ENCODE results near the gene POFUT1. TPM values are rescaled to one million over a fixed set of nuclear protein-coding genes. Genes with fewer than 3 reads are reported as not detected.

Gene POFUT1
- total and polyA plus RNA-seq, 9 of the 15 experiments (the other 6 are each of a cell fraction or from before 2014, with no cell fraction given), result 3.5 to 44.7 (median 23.5) TPM

DNA sequence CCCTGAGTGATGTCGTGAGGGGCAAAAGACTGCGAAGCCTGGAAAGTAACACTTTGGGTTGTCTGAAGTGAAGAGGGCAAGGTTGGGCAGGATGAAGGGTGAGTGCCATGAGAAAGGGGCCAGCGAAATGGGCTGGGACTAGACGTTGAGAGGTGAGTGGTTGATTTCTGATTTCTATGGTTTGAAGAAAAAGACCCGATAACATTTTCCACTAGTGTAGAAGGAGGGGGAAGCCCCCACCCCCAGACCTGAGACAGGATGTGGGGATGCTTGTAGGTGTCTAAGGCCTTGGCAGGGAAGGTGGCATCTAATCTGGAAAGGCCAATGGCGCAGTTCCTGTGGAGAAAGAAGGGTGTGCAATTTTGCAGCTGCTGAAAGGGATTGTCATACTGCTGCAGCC is 44.5 kb downstream of the POFUT1 start:
- Histone ChIP-seq H4K20me1 (replicated peaks; ENCODE audit: control insufficient read depth, insufficient read depth, low read length) (no peaks in the 10 kb centered on the region), H3K79me2 (ENCODE audit: control insufficient read depth, insufficient read depth, low read length) (no peaks in the 10 kb centered on the region), H3K4me1 (replicated peaks in 1 of 2; ENCODE audit: control insufficient read depth in 2 of 2, insufficient read depth in 2 of 2, low read length in 2 of 2) (peaks cover 0 to 4% of the 10 kb centered on the region in 2 experiments; a peak in 1 of 5 replicates), H3K27ac (ENCODE audit: extremely low read depth, low read depth, low read length) (no peak overlapping the region), H3K9me1 (ENCODE audit: control insufficient read depth, insufficient read depth, low read length) (no peaks in the 10 kb centered on the region), H3K36me3 (ENCODE audit: control insufficient read depth, insufficient read depth, low read length) (no peaks in the 10 kb centered on the region), H2AFZ (ENCODE audit: low read depth, low read length) (no peak overlapping the region), H3K9ac (ENCODE audit: insufficient read depth in 1 of 2, low read depth in 2 of 2, low read length in 2 of 2) (no peak overlapping the region), H3K4me3 (no peak overlapping the region), H3K27me3 (ENCODE audit: control insufficient read depth in 2 of 2, insufficient read depth in 2 of 2, low read length in 2 of 2) (peaks cover 7 to 12% of the 10 kb centered on the region in 2 experiments; a peak in 2 of 5 replicates), H3K4me2 (ENCODE audit: insufficient read depth, low read length) (no peak overlapping the region), H3K9me3 (replicated peaks; ENCODE audit: control insufficient read depth, insufficient read depth, low read depth, low read length) (no peaks in the 10 kb centered on the region)
- CTCF ChIA-PET (ENCODE audit: low intra/inter-chr PET ratio), result no interaction called here
- in situ Hi-C loops (cut with MboI), result no loop called here
- intact Hi-C loops (cut with micrococcal nuclease), result no loop called here
- POLR2A ChIA-PET, result interaction anchor here (0.8 to 1.5 kb wide), 2 partner anchors 8 to 10 kb away, joined by 3 to 4 read pairs; no protein-coding TSS in a partner anchor
- whole genome bisulfite sequencing (ENCODE audit: insufficient coverage, low coverage, missing lambda C conversion rate), result 20% methylated on average over 6 of the region's 6 CpGs
- no TSS peak for BruUV-seq (replicated peaks)
- FAIRE-seq, result no peak
- no peak for DNase-seq (ENCODE audit: extremely low read depth in 1 of 4, low spot score in 3 of 4)
- no peak for ATAC-seq
- no peak for TF ChIP-seq ZNF507 (tag; conservative IDR thresholded peaks at IDR 0.05)
- no peak for TF ChIP-seq ARID1B (IDR thresholded peaks at IDR 0.05)
- TF ChIP-seq, protein P1, sequence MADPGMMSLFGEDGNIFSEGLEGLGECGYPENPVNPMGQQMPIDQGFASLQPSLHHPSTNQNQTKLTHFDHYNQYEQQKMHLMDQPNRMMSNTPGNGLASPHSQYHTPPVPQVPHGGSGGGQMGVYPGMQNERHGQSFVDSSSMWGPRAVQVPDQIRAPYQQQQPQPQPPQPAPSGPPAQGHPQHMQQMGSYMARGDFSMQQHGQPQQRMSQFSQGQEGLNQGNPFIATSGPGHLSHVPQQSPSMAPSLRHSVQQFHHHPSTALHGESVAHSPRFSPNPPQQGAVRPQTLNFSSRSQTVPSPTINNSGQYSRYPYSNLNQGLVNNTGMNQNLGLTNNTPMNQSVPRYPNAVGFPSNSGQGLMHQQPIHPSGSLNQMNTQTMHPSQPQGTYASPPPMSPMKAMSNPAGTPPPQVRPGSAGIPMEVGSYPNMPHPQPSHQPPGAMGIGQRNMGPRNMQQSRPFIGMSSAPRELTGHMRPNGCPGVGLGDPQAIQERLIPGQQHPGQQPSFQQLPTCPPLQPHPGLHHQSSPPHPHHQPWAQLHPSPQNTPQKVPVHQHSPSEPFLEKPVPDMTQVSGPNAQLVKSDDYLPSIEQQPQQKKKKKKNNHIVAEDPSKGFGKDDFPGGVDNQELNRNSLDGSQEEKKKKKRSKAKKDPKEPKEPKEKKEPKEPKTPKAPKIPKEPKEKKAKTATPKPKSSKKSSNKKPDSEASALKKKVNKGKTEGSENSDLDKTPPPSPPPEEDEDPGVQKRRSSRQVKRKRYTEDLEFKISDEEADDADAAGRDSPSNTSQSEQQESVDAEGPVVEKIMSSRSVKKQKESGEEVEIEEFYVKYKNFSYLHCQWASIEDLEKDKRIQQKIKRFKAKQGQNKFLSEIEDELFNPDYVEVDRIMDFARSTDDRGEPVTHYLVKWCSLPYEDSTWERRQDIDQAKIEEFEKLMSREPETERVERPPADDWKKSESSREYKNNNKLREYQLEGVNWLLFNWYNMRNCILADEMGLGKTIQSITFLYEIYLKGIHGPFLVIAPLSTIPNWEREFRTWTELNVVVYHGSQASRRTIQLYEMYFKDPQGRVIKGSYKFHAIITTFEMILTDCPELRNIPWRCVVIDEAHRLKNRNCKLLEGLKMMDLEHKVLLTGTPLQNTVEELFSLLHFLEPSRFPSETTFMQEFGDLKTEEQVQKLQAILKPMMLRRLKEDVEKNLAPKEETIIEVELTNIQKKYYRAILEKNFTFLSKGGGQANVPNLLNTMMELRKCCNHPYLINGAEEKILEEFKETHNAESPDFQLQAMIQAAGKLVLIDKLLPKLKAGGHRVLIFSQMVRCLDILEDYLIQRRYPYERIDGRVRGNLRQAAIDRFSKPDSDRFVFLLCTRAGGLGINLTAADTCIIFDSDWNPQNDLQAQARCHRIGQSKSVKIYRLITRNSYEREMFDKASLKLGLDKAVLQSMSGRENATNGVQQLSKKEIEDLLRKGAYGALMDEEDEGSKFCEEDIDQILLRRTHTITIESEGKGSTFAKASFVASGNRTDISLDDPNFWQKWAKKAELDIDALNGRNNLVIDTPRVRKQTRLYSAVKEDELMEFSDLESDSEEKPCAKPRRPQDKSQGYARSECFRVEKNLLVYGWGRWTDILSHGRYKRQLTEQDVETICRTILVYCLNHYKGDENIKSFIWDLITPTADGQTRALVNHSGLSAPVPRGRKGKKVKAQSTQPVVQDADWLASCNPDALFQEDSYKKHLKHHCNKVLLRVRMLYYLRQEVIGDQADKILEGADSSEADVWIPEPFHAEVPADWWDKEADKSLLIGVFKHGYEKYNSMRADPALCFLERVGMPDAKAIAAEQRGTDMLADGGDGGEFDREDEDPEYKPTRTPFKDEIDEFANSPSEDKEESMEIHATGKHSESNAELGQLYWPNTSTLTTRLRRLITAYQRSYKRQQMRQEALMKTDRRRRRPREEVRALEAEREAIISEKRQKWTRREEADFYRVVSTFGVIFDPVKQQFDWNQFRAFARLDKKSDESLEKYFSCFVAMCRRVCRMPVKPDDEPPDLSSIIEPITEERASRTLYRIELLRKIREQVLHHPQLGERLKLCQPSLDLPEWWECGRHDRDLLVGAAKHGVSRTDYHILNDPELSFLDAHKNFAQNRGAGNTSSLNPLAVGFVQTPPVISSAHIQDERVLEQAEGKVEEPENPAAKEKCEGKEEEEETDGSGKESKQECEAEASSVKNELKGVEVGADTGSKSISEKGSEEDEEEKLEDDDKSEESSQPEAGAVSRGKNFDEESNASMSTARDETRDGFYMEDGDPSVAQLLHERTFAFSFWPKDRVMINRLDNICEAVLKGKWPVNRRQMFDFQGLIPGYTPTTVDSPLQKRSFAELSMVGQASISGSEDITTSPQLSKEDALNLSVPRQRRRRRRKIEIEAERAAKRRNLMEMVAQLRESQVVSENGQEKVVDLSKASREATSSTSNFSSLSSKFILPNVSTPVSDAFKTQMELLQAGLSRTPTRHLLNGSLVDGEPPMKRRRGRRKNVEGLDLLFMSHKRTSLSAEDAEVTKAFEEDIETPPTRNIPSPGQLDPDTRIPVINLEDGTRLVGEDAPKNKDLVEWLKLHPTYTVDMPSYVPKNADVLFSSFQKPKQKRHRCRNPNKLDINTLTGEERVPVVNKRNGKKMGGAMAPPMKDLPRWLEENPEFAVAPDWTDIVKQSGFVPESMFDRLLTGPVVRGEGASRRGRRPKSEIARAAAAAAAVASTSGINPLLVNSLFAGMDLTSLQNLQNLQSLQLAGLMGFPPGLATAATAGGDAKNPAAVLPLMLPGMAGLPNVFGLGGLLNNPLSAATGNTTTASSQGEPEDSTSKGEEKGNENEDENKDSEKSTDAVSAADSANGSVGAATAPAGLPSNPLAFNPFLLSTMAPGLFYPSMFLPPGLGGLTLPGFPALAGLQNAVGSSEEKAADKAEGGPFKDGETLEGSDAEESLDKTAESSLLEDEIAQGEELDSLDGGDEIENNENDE (IDR thresholded peaks at IDR 0.05; ENCODE audit: low read depth, low read length), result no peak
- no peak for TF ChIP-seq ARHGAP35 (IDR thresholded peaks at IDR 0.05; ENCODE audit: partially characterized antibody)
- TF ChIP-seq POLR3G (IDR thresholded peaks at IDR 0.05; ENCODE audit: extremely low read depth, insufficient read length, insufficient replicate concordance), result no peak
- no peak for TF ChIP-seq DLX4 (CRISPR knock-in tag; IDR thresholded peaks at IDR 0.05)
- TF ChIP-seq POLR2B (IDR thresholded peaks at IDR 0.05; ENCODE audit: low read depth, partially characterized antibody), result no peak
- no peak for TF ChIP-seq HOMEZ (CRISPR knock-in tag; IDR thresholded peaks at IDR 0.05)
- no peak for TF ChIP-seq DDX20 (tag; IDR thresholded peaks at IDR 0.05; ENCODE audit: low read depth)
- TF ChIP-seq ZNF586 (CRISPR knock-in tag; conservative IDR thresholded peaks at IDR 0.05), result no peak

Data from K562 (cell line).